Endothelial cell of umbilical vein (primary cell): Measurements from ENCODE around the gene LSP1. TPM values are rescaled to one million over a fixed set of nuclear protein-coding genes. Genes with fewer than 3 reads are reported as not detected.
"Not testable (repeated sequence)": the region's sequence is repeated elsewhere in the genome, so short reads cannot be mapped to it uniquely, and the experiment has no call there.

Source experiments
- BruUV-seq: library from RNA; stranded (reverse); fragments of 400-500 nt; replicated peaks from 2 replicates; lab custom pipeline; 2021; lab: Mats Ljungman, UMichigan
- CTCF ChIA-PET: fragments of 300-600, 350-600 bp; sonication (Branson Sonifier 250); formaldehyde crosslinking; loops from one replicate; lab custom pipeline; 2021; ENCODE audit warnings: antibody characterized with exemption, inconsistent platforms; lab: Charles Lee
- POLR2A ChIA-PET: fragments of 300-600, 350-600 bp; sonication (Branson Sonifier 250); formaldehyde crosslinking; loops from one replicate; lab custom pipeline; 2021; ENCODE audit warnings: antibody characterized with exemption, inconsistent platforms; lab: Charles Lee
- DNase-seq: peaks from one replicate; pipeline ENCODE4 v3.0.0-alpha.2; 2011; ENCODE audit warnings: low read depth, low spot score
- FAIRE-seq: peaks from 2 replicates; lab custom pipeline; 2011; peaks lifted over from hg19 to GRCh38; lab: Jason Lieb, UNC
- H2AFZ ChIP-seq: 2 replicates; pipeline ENCODE4 v1.6.0; 2012; ENCODE audit warnings: low read depth, low read length, control low read depth, inconsistent platforms
- H3K27ac ChIP-seq: 2 replicates; pipeline ENCODE4 v1.5.1; 2011; ENCODE audit warnings: low read depth, mild to moderate bottlenecking, control low read depth, low read length, moderate library complexity; ENCODE audit not compliant: insufficient read depth
- H3K27me3 ChIP-seq, 2 experiments: 2 replicates each; pipeline versions ENCODE4 v1.6.0 to v1.6.1; 2011; ENCODE audit warnings: low read length in 2 of 2, mixed read lengths in 1 of 2; ENCODE audit not compliant: control insufficient read depth in 2 of 2, insufficient read depth in 2 of 2
- H3K36me3 ChIP-seq, 2 experiments: 2 replicates in 1 of 2; 3 replicates in 1 of 2; pipeline ENCODE4 v1.5.1; 2011; ENCODE audit warnings: low read length in 2 of 2, mild to moderate bottlenecking in 1 of 2, moderate library complexity in 1 of 2; ENCODE audit not compliant: control insufficient read depth in 2 of 2, insufficient read depth in 2 of 2; ENCODE audit errors: extremely low read depth in 1 of 2
- H3K4me1 ChIP-seq: 3 replicates; pipeline ENCODE4 v1.5.1; 2011; ENCODE audit warnings: mild to moderate bottlenecking, low read length; ENCODE audit not compliant: control insufficient read depth, insufficient read depth; ENCODE audit errors: extremely low read depth
- H3K4me2 ChIP-seq: 2 replicates; pipeline ENCODE4 v1.6.1; 2011; ENCODE audit warnings: low read length, control low read depth, mixed read lengths; ENCODE audit not compliant: insufficient read depth
- H3K4me3 ChIP-seq, 3 experiments: fragments of 200-600 bp in 1 of 3; sonication (generic), shearing (Covaris generic) in 1 of 3; replicated peaks in 1 of 3; 2 replicates each; pipeline ENCODE4 v1.5.1; 2011 to 2016; ENCODE audit warnings: control low read depth in 3 of 3, low read length in 3 of 3, mild to moderate bottlenecking in 2 of 3, inconsistent platforms in 1 of 3, low read depth in 1 of 3, moderate library complexity in 1 of 3; ENCODE audit not compliant: insufficient read depth in 1 of 3
- H3K79me2 ChIP-seq: 2 replicates; pipeline ENCODE4 v1.6.0; 2012; ENCODE audit warnings: low read length, inconsistent platforms; ENCODE audit not compliant: control insufficient read depth, insufficient read depth
- H3K9ac ChIP-seq: replicated peaks from 2 replicates; pipeline ENCODE3; 2011; ENCODE audit warnings: low read length, control low read depth; ENCODE audit not compliant: insufficient read depth; ENCODE audit errors: extremely low read depth
- H3K9me1 ChIP-seq: replicated peaks from 3 replicates; pipeline ENCODE4 v1.6.0; 2011; ENCODE audit warnings: mild to moderate bottlenecking, low read length; ENCODE audit not compliant: control insufficient read depth, insufficient read depth; ENCODE audit errors: extremely low read depth
- H3K9me3 ChIP-seq: replicated peaks from 2 replicates; pipeline ENCODE4 v1.5.1; 2012; ENCODE audit warnings: low read length, inconsistent platforms; ENCODE audit not compliant: control insufficient read depth, insufficient read depth
- H4K20me1 ChIP-seq: replicated peaks from 2 replicates; pipeline ENCODE3; 2011; ENCODE audit warnings: mild to moderate bottlenecking, low read length; ENCODE audit not compliant: control insufficient read depth, insufficient read depth; ENCODE audit errors: extremely low read depth
- CTCF ChIP-seq, 2 donors: IDR thresholded peaks; 1 replicate in 1 of 2; 2 replicates in 1 of 2; pipeline ENCODE4 v1.5.1; 2011; ENCODE audit warnings: low read length in 2 of 2, mild to moderate bottlenecking in 2 of 2, moderate library complexity in 2 of 2, control low read depth in 1 of 2, inconsistent platforms in 1 of 2, low read depth in 1 of 2; ENCODE audit not compliant: insufficient read depth in 1 of 2; ENCODE audit errors: extremely low read depth in 1 of 2
- EZH2 ChIP-seq: IDR thresholded peaks from 2 replicates; pipeline ENCODE4 v1.6.1; 2012; ENCODE audit warnings: borderline replicate concordance, low read depth, mild to moderate bottlenecking, moderate library complexity, low read length, inconsistent platforms; ENCODE audit not compliant: severe bottlenecking
- FOS ChIP-seq: IDR thresholded peaks from 2 replicates; pipeline ENCODE4 v1.6.1; 2011; ENCODE audit warnings: mild to moderate bottlenecking, low read length, moderate library complexity, borderline replicate concordance; ENCODE audit not compliant: insufficient read depth
- GATA2 ChIP-seq: IDR thresholded peaks from 2 replicates; pipeline ENCODE4 v1.7.0; 2011; ENCODE audit warnings: low read depth, mild to moderate bottlenecking, moderate library complexity, mixed read lengths, low read length; ENCODE audit not compliant: insufficient read length, insufficient read depth
- JUN ChIP-seq: IDR thresholded peaks from 2 replicates; pipeline ENCODE4 v1.6.1; 2011; ENCODE audit warnings: borderline replicate concordance, low read depth; ENCODE audit not compliant: insufficient read length, insufficient read depth
- MAX ChIP-seq: IDR thresholded peaks from 2 replicates; pipeline ENCODE4 v1.6.1; 2011; ENCODE audit not compliant: insufficient read depth, insufficient read length
- MYC ChIP-seq: IDR thresholded peaks from one replicate; pipeline ENCODE4 v1.6.1; 2011; ENCODE audit warnings: mild to moderate bottlenecking, low read depth, low read length
- POLR2A ChIP-seq: IDR thresholded peaks from 2 replicates; pipeline ENCODE4 v1.6.1; 2012; ENCODE audit warnings: low read depth, mild to moderate bottlenecking, control low read depth, low read length
- POLR2AphosphoS5 ChIP-seq: IDR thresholded peaks from 2 replicates; pipeline ENCODE4 v1.6.1; 2012; ENCODE audit warnings: low read depth, mild to moderate bottlenecking, control low read depth, low read length, moderate library complexity; ENCODE audit not compliant: insufficient read depth
- dilution Hi-C: fragments of 300-500 bp; cut with MboI; formaldehyde crosslinking; loops from one replicate; pipeline ENCODE4 v1.15.0; 2019; ENCODE audit warnings: low sequenced_read_pairs; ENCODE audit not compliant: extremely low pct_ligation_motif_present
- intact Hi-C: fragments of 100-400 bp; cut with micrococcal nuclease; formaldehyde crosslinking; loops from one replicate; pipeline ENCODE4 v1.10.0; 2022
- polyA plus RNA-seq, 4 experiments: library from polyadenylated mRNA; depleted of rRNA in 3 of 4; stranded (reverse) in 3 of 4; unstranded in 1 of 4; fragments of >200 nt; gene quantifications; 2 replicates each; pipeline versions ENCODE4 v1.2.1 to v1.2.3, GENCODE V29; 2011 to 2012; ENCODE audit warnings: missing spikeins in 1 of 4
- total RNA-seq: library from RNA; stranded (reverse); gene quantifications from 2 replicates; pipeline ENCODE4 v1.2.3, GENCODE V29; 2021

The LSP1 gene
- total and polyA plus RNA-seq, 2 donors (not counting 3 experiments of a cell fraction or from before 2014, with no cell fraction given): not detected

- intact Hi-C loops, H2AFZ ChIP-seq, H3K4me1 ChIP-seq, H3K36me3 ChIP-seq, H3K79me2 ChIP-seq, H3K4me3 ChIP-seq, FAIRE-seq, DNase-seq, H3K27ac ChIP-seq, H3K9me1 ChIP-seq, dilution Hi-C loops, H4K20me1 ChIP-seq, H3K9ac ChIP-seq, H3K9me3 ChIP-seq, H3K4me2 ChIP-seq, BruUV-seq, POLR2A ChIA-PET, H3K27me3 ChIP-seq: not testable (repeated sequence)
- CTCF ChIA-PET: interaction anchor here (0.9 to 4.9 kb wide), 4 partner anchors 32 to 282 kb away, joined by 3 to 53 read pairs (median 4); no protein-coding TSS in a partner anchor
Observed at GRCh38 chr11:1874441-1875092, 21.7 kb downstream of the LSP1 start.

GRCh38 chr11:1875093-1875850 lies 22.4 kb downstream of the LSP1 start:
- ChIA-PET POLR2A (no interaction called here), CTCF (interaction anchor here (0.9 to 4.9 kb wide), 5 partner anchors 31 to 281 kb away, joined by 3 to 53 read pairs (median 6); no protein-coding TSS in a partner anchor)
- no peaks in the 10 kb centered on the region for H3K4me1 ChIP-seq
- H3K9ac ChIP-seq: no peak overlapping the region
- no peak overlapping the region for H3K27ac ChIP-seq
- intact Hi-C loops (no loop called here), dilution Hi-C loops (no loop called here)
- H3K4me2 ChIP-seq: no peak overlapping the region
- H3K9me3 ChIP-seq: no peaks in the 10 kb centered on the region
- no peak for FAIRE-seq
- peaks cover 0 to 3% of the 10 kb centered on the region in 2 experiments for H3K27me3 ChIP-seq
- no peak for DNase-seq
- no peak overlapping the region for H3K4me3 ChIP-seq
- no peaks in the 10 kb centered on the region for H3K36me3 ChIP-seq
- H2AFZ ChIP-seq: no peak overlapping the region
- no peaks in the 10 kb centered on the region for H4K20me1 ChIP-seq
- no peaks in the 10 kb centered on the region for H3K9me1 ChIP-seq
- no peak for TF ChIP-seq MYC
- TF ChIP-seq FOS: no peak
- TF ChIP-seq JUN: no peak
- no peak for TF ChIP-seq POLR2A
- no peak for TF ChIP-seq MAX
- TF ChIP-seq GATA2: no peak
- no peak for TF ChIP-seq EZH2
- TF ChIP-seq POLR2AphosphoS5: no peak
- no peak for TF ChIP-seq CTCF (IDR thresholded peaks at IDR 0.05; ENCODE audit: extremely low read depth in 1 of 2, insufficient read depth in 1 of 2, low read depth in 1 of 2, low read length in 2 of 2)
- no TSS peak for BruUV-seq
- no peaks in the 10 kb centered on the region for H3K79me2 ChIP-seq
